Erythroblast (primary cell): ENCODE measurements around the gene PPP1R1A.

Experiments
- GATA1 ChIP-seq: IDR thresholded peaks from 2 replicates; pipeline ENCODE4 v1.6.1; 2011; ENCODE audit warnings: low read depth, mild to moderate bottlenecking, control low read depth, low read length, moderate library complexity
- POLR2A ChIP-seq: IDR thresholded peaks from 2 replicates; pipeline ENCODE4 v1.6.1; 2011; ENCODE audit warnings: mild to moderate bottlenecking, low read length

DNA sequence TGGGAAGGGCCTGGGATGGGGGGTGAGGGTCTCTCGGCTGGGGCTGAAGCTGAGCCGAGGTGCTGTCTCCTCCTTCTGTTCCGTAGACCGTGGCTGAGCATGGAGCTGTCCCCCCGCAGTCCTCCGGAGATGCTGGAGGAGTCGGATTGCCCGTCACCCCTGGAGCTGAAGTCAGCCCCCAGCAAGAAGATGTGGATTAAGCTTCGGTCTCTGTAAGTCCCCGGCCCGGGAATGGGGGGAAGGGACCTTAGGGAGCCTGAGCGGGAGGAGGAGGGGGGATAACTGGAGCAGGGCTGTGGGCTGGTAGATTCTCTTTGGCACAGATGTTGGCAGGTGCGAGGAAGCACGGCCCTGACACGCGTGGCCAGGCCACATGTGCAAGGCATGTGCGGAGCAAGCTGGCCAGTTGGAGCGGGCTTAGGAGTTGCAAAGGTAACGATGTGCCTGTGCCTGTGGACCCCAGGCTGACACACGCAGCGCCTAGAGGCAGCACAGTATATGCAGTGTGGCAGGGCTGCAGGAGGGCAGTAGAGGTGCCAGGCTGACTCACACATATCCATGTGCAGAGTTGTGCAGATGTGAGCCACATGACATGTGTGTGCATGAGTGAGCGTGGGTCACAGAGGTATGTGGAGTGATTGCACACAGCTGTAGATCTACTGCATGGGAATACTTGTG is 38.5 kb downstream of the PPP1R1A start:
- no peak for TF ChIP-seq POLR2A
- TF ChIP-seq GATA1 = no peak
